ENCODE results near the gene TSPAN18.

DNA sequence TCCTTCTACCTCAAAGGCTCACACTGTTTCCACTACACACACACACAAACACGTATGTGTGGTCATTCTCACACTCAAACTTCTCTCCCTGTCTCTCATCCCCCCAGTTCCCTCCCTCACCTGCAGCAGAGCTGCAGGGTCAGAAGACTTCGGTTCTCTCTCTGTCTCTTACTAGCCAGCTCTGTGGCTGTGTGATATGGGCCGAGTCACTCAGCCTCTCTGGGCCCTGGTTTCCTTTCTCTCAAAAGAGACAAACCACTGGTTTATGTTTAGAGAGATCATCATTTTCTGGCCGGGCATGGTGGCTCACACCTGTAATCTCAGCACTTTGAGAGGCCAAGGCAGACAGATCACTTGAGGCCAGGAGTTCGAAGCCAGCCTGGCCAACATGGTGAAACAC lies 21.1 kb downstream of the TSPAN18 start:
- TF ChIP-seq EZH2 (IDR thresholded peaks at IDR 0.05) (no peak), POLR2A (IDR thresholded peaks at IDR 0.05; ENCODE audit: borderline replicate concordance, extremely low read depth, insufficient read depth, insufficient read length) (no peak), EZH2phosphoT487 (IDR thresholded peaks at IDR 0.05; ENCODE audit: borderline replicate concordance) (no peak), JUND (IDR thresholded peaks at IDR 0.05) (no peak), SRF (IDR thresholded peaks at IDR 0.05; ENCODE audit: low read depth) (no peak), RAD21 (IDR thresholded peaks at IDR 0.05; ENCODE audit: low read depth) (no peak), SP1 (IDR thresholded peaks at IDR 0.05; ENCODE audit: low read depth) (no peak)
- TF ChIP-seq, protein P1, sequence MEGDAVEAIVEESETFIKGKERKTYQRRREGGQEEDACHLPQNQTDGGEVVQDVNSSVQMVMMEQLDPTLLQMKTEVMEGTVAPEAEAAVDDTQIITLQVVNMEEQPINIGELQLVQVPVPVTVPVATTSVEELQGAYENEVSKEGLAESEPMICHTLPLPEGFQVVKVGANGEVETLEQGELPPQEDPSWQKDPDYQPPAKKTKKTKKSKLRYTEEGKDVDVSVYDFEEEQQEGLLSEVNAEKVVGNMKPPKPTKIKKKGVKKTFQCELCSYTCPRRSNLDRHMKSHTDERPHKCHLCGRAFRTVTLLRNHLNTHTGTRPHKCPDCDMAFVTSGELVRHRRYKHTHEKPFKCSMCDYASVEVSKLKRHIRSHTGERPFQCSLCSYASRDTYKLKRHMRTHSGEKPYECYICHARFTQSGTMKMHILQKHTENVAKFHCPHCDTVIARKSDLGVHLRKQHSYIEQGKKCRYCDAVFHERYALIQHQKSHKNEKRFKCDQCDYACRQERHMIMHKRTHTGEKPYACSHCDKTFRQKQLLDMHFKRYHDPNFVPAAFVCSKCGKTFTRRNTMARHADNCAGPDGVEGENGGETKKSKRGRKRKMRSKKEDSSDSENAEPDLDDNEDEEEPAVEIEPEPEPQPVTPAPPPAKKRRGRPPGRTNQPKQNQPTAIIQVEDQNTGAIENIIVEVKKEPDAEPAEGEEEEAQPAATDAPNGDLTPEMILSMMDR (IDR thresholded peaks at IDR 0.05 in 2 of 3, conservative IDR thresholded peaks at IDR 0.05 in 1 of 3; ENCODE audit: borderline replicate concordance in 1 of 3, insufficient read depth in 1 of 3, low read depth in 2 of 3, low read length in 2 of 3): no peak
- TF ChIP-seq, protein P2, sequence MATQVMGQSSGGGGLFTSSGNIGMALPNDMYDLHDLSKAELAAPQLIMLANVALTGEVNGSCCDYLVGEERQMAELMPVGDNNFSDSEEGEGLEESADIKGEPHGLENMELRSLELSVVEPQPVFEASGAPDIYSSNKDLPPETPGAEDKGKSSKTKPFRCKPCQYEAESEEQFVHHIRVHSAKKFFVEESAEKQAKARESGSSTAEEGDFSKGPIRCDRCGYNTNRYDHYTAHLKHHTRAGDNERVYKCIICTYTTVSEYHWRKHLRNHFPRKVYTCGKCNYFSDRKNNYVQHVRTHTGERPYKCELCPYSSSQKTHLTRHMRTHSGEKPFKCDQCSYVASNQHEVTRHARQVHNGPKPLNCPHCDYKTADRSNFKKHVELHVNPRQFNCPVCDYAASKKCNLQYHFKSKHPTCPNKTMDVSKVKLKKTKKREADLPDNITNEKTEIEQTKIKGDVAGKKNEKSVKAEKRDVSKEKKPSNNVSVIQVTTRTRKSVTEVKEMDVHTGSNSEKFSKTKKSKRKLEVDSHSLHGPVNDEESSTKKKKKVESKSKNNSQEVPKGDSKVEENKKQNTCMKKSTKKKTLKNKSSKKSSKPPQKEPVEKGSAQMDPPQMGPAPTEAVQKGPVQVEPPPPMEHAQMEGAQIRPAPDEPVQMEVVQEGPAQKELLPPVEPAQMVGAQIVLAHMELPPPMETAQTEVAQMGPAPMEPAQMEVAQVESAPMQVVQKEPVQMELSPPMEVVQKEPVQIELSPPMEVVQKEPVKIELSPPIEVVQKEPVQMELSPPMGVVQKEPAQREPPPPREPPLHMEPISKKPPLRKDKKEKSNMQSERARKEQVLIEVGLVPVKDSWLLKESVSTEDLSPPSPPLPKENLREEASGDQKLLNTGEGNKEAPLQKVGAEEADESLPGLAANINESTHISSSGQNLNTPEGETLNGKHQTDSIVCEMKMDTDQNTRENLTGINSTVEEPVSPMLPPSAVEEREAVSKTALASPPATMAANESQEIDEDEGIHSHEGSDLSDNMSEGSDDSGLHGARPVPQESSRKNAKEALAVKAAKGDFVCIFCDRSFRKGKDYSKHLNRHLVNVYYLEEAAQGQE (IDR thresholded peaks at IDR 0.05; ENCODE audit: low read depth): no peak

All from HCT116 (cell line).